ENCODE data around the gene CARD9.

CARD9 gene

DNA sequence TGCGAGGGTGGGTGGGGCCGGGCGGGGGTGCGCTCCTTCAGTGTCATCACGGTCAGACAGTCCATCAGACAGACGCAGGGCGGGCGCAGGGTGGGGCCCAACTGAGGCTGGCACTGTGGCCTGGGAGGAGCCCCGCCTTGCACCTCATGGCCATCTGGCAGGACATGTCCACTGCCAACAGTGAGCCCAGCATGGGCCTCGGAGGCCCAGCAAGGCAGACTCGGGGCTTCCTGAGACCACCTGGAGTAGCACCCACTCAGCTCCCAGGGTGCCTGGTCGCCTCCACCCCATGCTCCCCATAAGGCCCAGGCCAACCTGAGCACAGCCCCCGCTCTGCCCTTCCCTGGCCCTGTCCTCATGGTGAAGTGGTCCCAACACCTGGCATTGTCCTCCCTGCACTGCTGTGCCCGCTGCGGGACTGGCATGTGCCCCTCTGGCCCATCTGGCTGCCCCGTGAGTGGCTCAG lies 54.7 kb downstream of the CARD9 start:
- no peak for DNase-seq

DNA sequence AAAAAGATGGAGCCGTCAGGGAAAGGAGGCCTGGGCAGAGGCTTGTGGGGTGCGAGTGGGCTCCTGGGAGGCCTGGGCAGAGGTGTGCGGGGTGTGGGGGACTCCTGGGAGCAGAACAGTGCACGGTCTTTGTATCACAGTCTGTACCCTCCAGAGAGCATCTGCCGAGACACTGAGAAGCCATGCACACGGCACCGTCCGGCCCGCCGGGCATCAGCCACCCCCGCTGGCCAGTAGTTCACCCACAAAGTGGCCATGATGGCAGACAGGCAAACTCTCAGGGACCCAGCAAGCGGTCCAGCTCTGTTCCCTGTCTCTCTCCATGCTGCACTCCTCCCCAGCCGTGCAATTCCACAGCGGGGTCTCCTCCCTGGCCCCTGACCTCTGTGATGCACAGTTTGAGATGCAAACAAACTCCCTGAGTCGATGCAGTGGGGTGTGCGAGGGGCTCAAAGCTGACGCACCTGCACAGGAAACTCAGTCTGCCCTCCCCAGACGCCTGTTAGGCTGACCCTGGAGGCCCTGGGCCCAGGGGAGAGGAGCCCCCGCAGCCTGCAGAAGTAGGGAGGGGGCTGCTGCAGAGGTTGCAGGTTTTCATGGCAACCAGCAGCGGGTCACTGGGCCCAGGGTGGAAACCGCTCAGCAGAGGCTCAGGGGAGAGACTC lies 55.2 kb downstream of the CARD9 start:
- DNase-seq = no peak

DNA sequence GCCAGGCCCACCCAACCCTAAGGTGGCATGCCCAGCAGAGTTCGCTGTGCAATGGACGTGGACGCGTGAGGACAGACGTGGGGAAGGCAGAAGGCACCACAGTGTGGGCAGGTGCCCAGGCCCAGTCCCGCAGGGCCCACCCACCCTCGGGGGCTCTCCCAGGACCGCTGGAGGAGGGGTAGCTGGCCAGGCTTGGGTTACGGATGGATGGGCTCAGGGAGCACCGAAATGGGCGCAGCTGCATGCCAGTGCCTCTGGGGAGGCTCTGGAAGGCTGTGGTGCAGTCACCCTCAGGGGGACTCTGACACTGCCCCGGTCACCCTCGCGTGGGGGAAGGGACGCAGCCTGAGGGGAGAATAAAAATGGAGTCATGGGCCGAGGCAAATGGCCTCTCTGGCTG lies 55.8 kb downstream of the CARD9 start:
- no peak for DNase-seq

DNA sequence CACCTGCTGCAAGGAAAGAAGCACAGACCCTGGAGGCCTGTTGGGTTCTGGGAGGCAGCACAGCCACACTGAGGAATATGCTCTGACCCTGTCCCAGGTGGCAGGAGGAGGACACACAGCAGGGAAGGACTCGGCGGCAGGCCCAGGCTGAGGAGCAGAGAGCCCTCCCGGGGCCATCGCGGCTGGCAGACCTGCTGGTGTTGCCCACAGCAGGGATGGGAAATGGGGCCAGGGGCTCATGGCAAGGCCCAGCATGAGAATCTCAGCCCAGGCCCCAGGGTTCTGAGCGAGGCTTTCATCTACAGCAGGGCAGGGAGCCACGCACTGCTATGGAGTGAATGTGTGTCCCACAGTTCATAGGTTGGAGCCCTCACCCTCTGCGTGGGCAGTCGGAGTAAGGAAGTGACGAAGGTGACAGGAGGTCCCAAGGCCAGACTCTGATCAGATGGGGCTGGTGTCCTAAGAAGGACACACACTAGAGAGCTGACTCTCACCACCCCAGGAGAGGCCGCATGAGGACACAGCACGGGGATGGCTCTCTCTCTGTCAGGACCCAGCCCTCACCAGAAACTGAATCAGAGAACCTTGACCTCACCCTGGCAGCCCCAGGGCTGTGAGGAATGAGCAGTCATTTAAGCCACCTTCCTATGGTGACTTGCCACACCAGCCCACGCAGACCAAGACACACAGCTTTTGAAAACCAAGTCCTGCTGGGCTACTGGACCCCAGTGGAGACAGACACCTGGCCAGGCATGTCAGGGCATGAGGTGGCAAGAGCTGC lies 56.4 kb downstream of the CARD9 start:
- DNase-seq = no peak

DNA sequence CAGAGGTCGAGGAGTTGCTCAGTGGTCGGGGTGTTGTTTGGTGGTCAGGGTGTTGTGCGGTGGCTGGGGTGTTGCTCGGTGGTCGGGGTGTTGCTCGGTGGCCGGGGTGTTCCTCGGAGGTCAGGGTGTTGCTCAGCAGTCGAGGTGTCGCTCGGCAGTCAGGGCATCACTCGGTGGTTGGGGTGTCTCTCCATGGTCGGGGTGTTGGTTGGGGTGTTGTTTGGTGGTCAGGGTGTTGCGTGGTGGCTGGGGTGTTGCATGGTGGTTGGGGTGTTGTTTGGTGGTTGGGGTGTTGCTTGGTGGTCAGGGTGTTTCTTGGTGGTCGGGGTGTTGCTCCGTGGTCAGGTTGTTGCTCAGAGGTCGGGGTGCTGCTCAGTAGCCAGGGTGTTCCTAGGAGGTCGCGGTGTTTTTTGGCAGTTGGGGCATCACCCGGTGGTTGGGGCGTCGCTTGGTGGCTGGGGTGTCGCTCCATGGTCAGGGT lies 57.2 kb downstream of the CARD9 start:
- peak; percentile 61 to 69 for DNase-seq

DNA sequence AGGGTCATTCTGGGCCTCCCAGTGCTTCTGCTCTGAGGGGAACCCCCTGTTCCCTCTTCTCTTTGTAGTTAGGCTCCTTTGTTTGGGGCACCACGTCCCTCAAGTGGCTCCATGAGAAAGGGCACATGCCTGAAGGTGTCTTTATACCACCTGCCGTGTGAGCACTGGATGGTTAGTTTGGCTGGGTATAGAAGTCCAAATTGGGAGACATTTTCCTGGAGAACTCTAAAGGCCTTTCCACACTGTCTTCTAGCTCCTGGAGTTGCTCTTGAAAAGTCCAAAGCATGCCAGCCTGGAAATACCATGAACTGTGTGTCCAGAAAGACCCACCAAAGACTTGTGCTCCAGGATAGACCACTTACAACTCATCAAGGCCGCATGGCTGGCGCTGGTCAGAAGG lies 58.5 kb downstream of the CARD9 start:
- no peak for DNase-seq

DNA sequence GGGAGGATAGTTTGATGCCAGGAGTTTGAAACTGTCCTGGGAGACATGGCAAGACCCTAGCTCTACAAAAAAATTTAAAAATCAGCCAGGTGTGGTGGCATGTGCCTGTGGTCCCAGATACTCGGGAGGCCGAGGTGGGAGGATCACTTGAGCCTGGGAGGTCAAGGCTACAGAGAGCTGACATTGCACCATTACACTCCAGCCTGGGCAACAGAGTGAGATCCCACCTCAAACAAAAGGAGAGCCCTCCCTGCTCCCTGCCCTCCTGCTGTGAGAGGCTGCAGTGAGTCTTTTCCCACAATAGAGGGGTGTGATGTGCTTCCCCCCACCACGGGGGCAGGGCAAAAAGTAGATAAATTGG lies 59.4 kb downstream of the CARD9 start:
- no peak for DNase-seq

Data from CD4-positive, alpha-beta T cell treated with Interferon alpha-2 for 1 hour (primary cell).